DOHH2 (cell line): ENCODE measurements around the gene COL1A2.

Experiments used
- H3F3A ChIP-seq: fragments of 200-600 bp; sonication (generic), shearing (Covaris generic); 2 replicates; pipeline ENCODE4 v1.6.0; 2016; ENCODE audit warnings: antibody characterized with exemption, mild to moderate bottlenecking; ENCODE audit not compliant: control insufficient read depth, insufficient read depth
- H3K27ac ChIP-seq: fragments of 200-600 bp; sonication (generic); 2 replicates; pipeline ENCODE4 v1.5.1; 2014; ENCODE audit warnings: low read depth, mild to moderate bottlenecking, low read length, moderate library complexity
- H3K27me3 ChIP-seq: fragments of 200-600 bp; sonication (generic); 2 replicates; pipeline ENCODE4 v1.6.1; 2014; ENCODE audit warnings: mild to moderate bottlenecking, low read length, mixed read lengths; ENCODE audit not compliant: control insufficient read depth
- H3K36me3 ChIP-seq: fragments of 200-600 bp; sonication (generic); 2 replicates; pipeline ENCODE4 v1.6.1; 2014; ENCODE audit warnings: mild to moderate bottlenecking, low read length, moderate library complexity, mixed read lengths; ENCODE audit not compliant: control insufficient read depth
- H3K4me1 ChIP-seq: fragments of 200-600 bp; sonication (generic); 2 replicates; pipeline ENCODE4 v1.6.1; 2014; ENCODE audit warnings: mild to moderate bottlenecking, low read length, mixed read lengths; ENCODE audit not compliant: control insufficient read depth
- H3K4me2 ChIP-seq: fragments of 200-600 bp; sonication (generic); 2 replicates; pipeline ENCODE4 v1.6.0; 2014; ENCODE audit warnings: mild to moderate bottlenecking, low read length, moderate library complexity
- H3K4me3 ChIP-seq: fragments of 200-600 bp; sonication (generic); 2 replicates; pipeline ENCODE4 v1.5.1; 2014; ENCODE audit warnings: mild to moderate bottlenecking, low read length, mixed read lengths
- H3K79me2 ChIP-seq: fragments of 200-600 bp; sonication (generic); 2 replicates; pipeline ENCODE4 v1.6.1; 2014; ENCODE audit warnings: mild to moderate bottlenecking, low read length, mixed read lengths; ENCODE audit not compliant: control insufficient read depth
- H3K9me2 ChIP-seq: fragments of 200-600 bp; sonication (generic); replicated peaks from 2 replicates; pipeline ENCODE4 v1.6.1; 2014; ENCODE audit warnings: mild to moderate bottlenecking, low read length, mixed read lengths; ENCODE audit not compliant: control insufficient read depth
- H3K9me3 ChIP-seq: fragments of 200-600 bp; sonication (generic); 2 replicates; pipeline ENCODE4 v1.6.1; 2014; ENCODE audit warnings: antibody characterized with exemption, low read length, mixed read lengths; ENCODE audit not compliant: control insufficient read depth, insufficient read depth
- H4K20me1 ChIP-seq: fragments of 200-600 bp; sonication (generic); 2 replicates; pipeline ENCODE4 v1.6.0; 2014; ENCODE audit warnings: low read depth, mild to moderate bottlenecking, antibody characterized with exemption, low read length, moderate library complexity; ENCODE audit not compliant: control insufficient read depth, insufficient read depth
- CTCF ChIP-seq: fragments of 200-600 bp; sonication (generic); IDR thresholded peaks from one replicate; pipeline ENCODE4 v1.5.1; 2014; ENCODE audit warnings: antibody characterized with exemption, mild to moderate bottlenecking, low read depth, low read length; ENCODE audit not compliant: poor library complexity, severe bottlenecking
- EZH2phosphoT487 ChIP-seq: fragments of 200-600 bp; sonication (generic); IDR thresholded peaks from 2 replicates; pipeline ENCODE4 v1.6.1; 2017; ENCODE audit warnings: borderline replicate concordance, mild to moderate bottlenecking, antibody characterized with exemption, low read length, moderate library complexity, mixed read lengths

Gene COL1A2

GRCh38 chr7:94351703-94352102, 43.0 kb upstream of the COL1A2 start:
- Histone ChIP-seq H3K36me3 (no peaks in the 10 kb centered on the region), H3K4me1 (no peaks in the 10 kb centered on the region), H3K4me2 (no peak overlapping the region), H3K27ac (no peak overlapping the region), H3K27me3 (no peaks in the 10 kb centered on the region), H4K20me1 (no peaks in the 10 kb centered on the region), H3K4me3 (no peak overlapping the region), H3K79me2 (no peaks in the 10 kb centered on the region), H3F3A (no peaks in the 10 kb centered on the region), H3K9me2 (no peaks in the 10 kb centered on the region), H3K9me3 (no peaks in the 10 kb centered on the region)
- TF ChIP-seq CTCF: no peak
- no peak for TF ChIP-seq EZH2phosphoT487

GRCh38 chr7:94352887-94353286, 41.8 kb upstream of the COL1A2 start:
- Histone ChIP-seq H3K9me2 (no peaks in the 10 kb centered on the region), H3K4me2 (no peak overlapping the region), H3K9me3 (no peaks in the 10 kb centered on the region), H3K4me3 (no peak overlapping the region), H3K36me3 (no peaks in the 10 kb centered on the region), H3K79me2 (no peaks in the 10 kb centered on the region), H4K20me1 (no peaks in the 10 kb centered on the region), H3F3A (no peaks in the 10 kb centered on the region), H3K4me1 (no peaks in the 10 kb centered on the region), H3K27ac (no peak overlapping the region), H3K27me3 (no peaks in the 10 kb centered on the region)
- no peak for TF ChIP-seq CTCF
- TF ChIP-seq EZH2phosphoT487: no peak

- Histone ChIP-seq H3F3A (no peaks in the 10 kb centered on the region), H3K4me3 (no peak overlapping the region)
- no peak for TF ChIP-seq CTCF
- TF ChIP-seq EZH2phosphoT487: no peak
These were observed 39.7 kb upstream of the COL1A2 start for GRCh38 chr7:94354953-94355352.

GRCh38 chr7:94355454-94355853, 39.2 kb upstream of the COL1A2 start:
- H3K4me2 ChIP-seq: no peak overlapping the region
- H3K9me3 ChIP-seq: no peaks in the 10 kb centered on the region
- no peak overlapping the region for H3K27ac ChIP-seq
- no peaks in the 10 kb centered on the region for H3K4me1 ChIP-seq
- no peaks in the 10 kb centered on the region for H3F3A ChIP-seq
- no peaks in the 10 kb centered on the region for H4K20me1 ChIP-seq
- no peaks in the 10 kb centered on the region for H3K79me2 ChIP-seq
- TF ChIP-seq EZH2phosphoT487: no peak
- TF ChIP-seq CTCF: no peak
- no peaks in the 10 kb centered on the region for H3K9me2 ChIP-seq
- H3K4me3 ChIP-seq: no peak overlapping the region
- H3K36me3 ChIP-seq: no peaks in the 10 kb centered on the region
- no peaks in the 10 kb centered on the region for H3K27me3 ChIP-seq

More at GRCh38 chr7:94354953-94355352, 39.7 kb upstream of the COL1A2 start:
- H4K20me1 ChIP-seq: no peaks in the 10 kb centered on the region
- H3K9me3 ChIP-seq: no peaks in the 10 kb centered on the region
- H3K27me3 ChIP-seq: no peaks in the 10 kb centered on the region
- no peaks in the 10 kb centered on the region for H3K36me3 ChIP-seq
- no peaks in the 10 kb centered on the region for H3K9me2 ChIP-seq
- no peak overlapping the region for H3K27ac ChIP-seq
- no peaks in the 10 kb centered on the region for H3K4me1 ChIP-seq
- H3K4me2 ChIP-seq: no peak overlapping the region
- H3K79me2 ChIP-seq: no peaks in the 10 kb centered on the region
